Body of pancreas (tissue), 4 donors: ENCODE results near the gene RNF227.

Source experiments
- CTCF ChIP-seq, 7 experiments: fragments of 450-650 bp in 4 of 7; fragments of 200-600 bp in 3 of 7; sonication (generic) in 3 of 7; IDR thresholded peaks; one replicate each; pipeline ENCODE4 v1.5.1; 2016 to 2019; ENCODE audit warnings: antibody characterized with exemption in 7 of 7
- POLR2A ChIP-seq, 3 donors: fragments of 450-650 bp; IDR thresholded peaks; one replicate each; pipeline ENCODE4 v1.6.1; 2016; ENCODE audit warnings: antibody characterized with exemption in 3 of 3, mild to moderate bottlenecking in 2 of 3

GRCh38 chr17:7931709-7932482 lies 15.8 kb upstream of the RNF227 start, which contains the start of the genes CNTROB and TRAPPC1:
- TF ChIP-seq POLR2A (IDR thresholded peaks at IDR 0.05): peak; percentile 27 to 82 (median 68)
- peak in 1 of 7 experiments; percentile 14 for TF ChIP-seq CTCF (IDR thresholded peaks at IDR 0.05)
